Measurements from ENCODE around the gene SPATA6.
"Not testable (repeated sequence)": the region's sequence is repeated elsewhere in the genome, so short reads cannot be mapped to it uniquely, and the experiment has no call there.

The SPATA6 gene

GRCh38 chr1:48471691-48472576, at the start of gene SPATA6:
TSS of gene SPATA6 (minus strand) at chr1:48472204. CDS start at chr1:48472008, 196 bp downstream.
- DNase-seq (ENCODE audit: low read depth in 2 of 2): peak; percentile 91 to 97

GRCh38 chr1:48519896-48520295, 47.9 kb upstream of the SPATA6 start:
- not testable (repeated sequence) for DNase-seq (ENCODE audit: low read depth in 2 of 2)

GRCh38 chr1:48506870-48507269, 34.9 kb upstream of the SPATA6 start:
- no peak for DNase-seq (ENCODE audit: low read depth in 2 of 2)

- DNase-seq (ENCODE audit: low read depth in 2 of 2): no peak
These were observed 28.8 kb upstream of the SPATA6 start for GRCh38 chr1:48500541-48501450.

- DNase-seq (ENCODE audit: low read depth in 2 of 2): no peak
These were observed 27.3 kb upstream of the SPATA6 start for GRCh38 chr1:48499211-48499735.

GRCh38 chr1:48498096-48498791, 26.2 kb upstream of the SPATA6 start:
- peak; percentile 50 to 71 for DNase-seq (ENCODE audit: low read depth in 2 of 2)

GRCh38 chr1:48495911-48496310, 23.9 kb upstream of the SPATA6 start:
- no peak for DNase-seq (ENCODE audit: low read depth in 2 of 2)

- no peak for DNase-seq (ENCODE audit: low read depth in 2 of 2)
These were observed 23.2 kb upstream of the SPATA6 start for GRCh38 chr1:48495166-48495565.

- no peak for DNase-seq (ENCODE audit: low read depth in 2 of 2)
These were observed 22.2 kb upstream of the SPATA6 start for GRCh38 chr1:48493970-48494769.

GRCh38 chr1:48493041-48493440, 21.0 kb upstream of the SPATA6 start:
- no peak for DNase-seq (ENCODE audit: low read depth in 2 of 2)

GRCh38 chr1:48492392-48492791, 20.4 kb upstream of the SPATA6 start:
- no peak for DNase-seq (ENCODE audit: low read depth in 2 of 2)

- no peak for DNase-seq (ENCODE audit: low read depth in 2 of 2)
These were observed 16.7 kb upstream of the SPATA6 start for GRCh38 chr1:48488721-48489120.

- no peak for DNase-seq (ENCODE audit: low read depth in 2 of 2)
These were observed 8.5 kb upstream of the SPATA6 start for GRCh38 chr1:48480504-48480903.

- not testable (repeated sequence) for DNase-seq (ENCODE audit: low read depth in 2 of 2)
These were observed 8.0 kb upstream of the SPATA6 start for GRCh38 chr1:48480023-48480422.

GRCh38 chr1:48472638-48473037, 634 bp upstream of the SPATA6 start:
- no peak for DNase-seq (ENCODE audit: low read depth in 2 of 2)

GRCh38 chr1:48470950-48471690, 884 bp downstream of the SPATA6 start:
- DNase-seq (ENCODE audit: low read depth in 2 of 2): no peak

- no peak for DNase-seq (ENCODE audit: low read depth in 2 of 2)
These were observed 1.5 kb downstream of the SPATA6 start for GRCh38 chr1:48470481-48470855.

- DNase-seq (ENCODE audit: low read depth in 2 of 2): no peak
These were observed 2.2 kb downstream of the SPATA6 start for GRCh38 chr1:48469616-48470480.

GRCh38 chr1:48466594-48466993, 5.4 kb downstream of the SPATA6 start:
- DNase-seq (ENCODE audit: low read depth in 2 of 2): no peak
